HEK293 (cell line): Measurements from ENCODE around the gene EPS8.

Experiments
- CTCF ChIA-PET: fragments of 350-600 bp; formaldehyde crosslinking; extraction: SDS; loops from one replicate; lab custom pipeline; 2021; ENCODE audit warnings: antibody characterized with exemption; lab: Yijun Ruan, JAX
- POLR2A ChIA-PET: fragments of 300-600 bp; formaldehyde crosslinking; extraction: SDS; loops from one replicate; lab custom pipeline; 2020; ENCODE audit warnings: antibody characterized with exemption, inconsistent platforms; lab: Yijun Ruan, JAX
- H3K27ac ChIP-seq: fragments of 200-500 bp; sonication (Bioruptor generic); 2 replicates; pipeline ENCODE4 v1.5.1; 2014; ENCODE audit warnings: low read depth, low read length, control low read depth, inconsistent platforms; ENCODE audit errors: extremely low read depth
- H3K36me3 ChIP-seq, 2 experiments: fragments of 200-500 bp in 1 of 2; sonication (Bioruptor generic) in 1 of 2; 1 replicate in 1 of 2; 2 replicates in 1 of 2; pipeline ENCODE4 v1.5.1; 2014 to 2017; ENCODE audit warnings: inconsistent platforms in 2 of 2, low read length in 2 of 2; ENCODE audit not compliant: control insufficient read depth in 2 of 2, insufficient read depth in 1 of 2
- H3K4me1 ChIP-seq: fragments of 200-500 bp; sonication (Bioruptor generic); 2 replicates; pipeline ENCODE4 v1.5.1; 2014; ENCODE audit warnings: mild to moderate bottlenecking, low read length, inconsistent platforms; ENCODE audit not compliant: control insufficient read depth, insufficient read depth
- H3K4me3 ChIP-seq: 2 replicates; pipeline ENCODE4 v1.5.1; 2011; ENCODE audit warnings: low read depth, mild to moderate bottlenecking, control low read depth, low read length, moderate library complexity
- H3K9me3 ChIP-seq: fragments of 200-500 bp; sonication (Bioruptor generic); 2 replicates; pipeline ENCODE4 v1.5.1; 2014; ENCODE audit warnings: low read depth, low read length, inconsistent platforms; ENCODE audit not compliant: control insufficient read depth, insufficient read depth
- GLI4 ChIP-seq: fragments of 450-650 bp; formaldehyde crosslinking; IDR thresholded peaks from 2 replicates; pipeline ENCODE4 v1.5.1; 2016; ENCODE audit warnings: missing biosample characterization, missing genetic modification characterization
- GLIS2 ChIP-seq: fragments of 450-650 bp; formaldehyde crosslinking; IDR thresholded peaks from 2 replicates; pipeline ENCODE4 v1.5.1; 2016; ENCODE audit warnings: missing biosample characterization, missing genetic modification characterization
- KLF10 ChIP-seq: fragments of 450-650 bp; IDR thresholded peaks from 2 replicates; pipeline ENCODE4 v1.5.1; 2018; ENCODE audit warnings: missing biosample characterization, mild to moderate bottlenecking, missing genetic modification characterization
- MZF1 ChIP-seq: fragments of 450-650 bp; formaldehyde crosslinking; IDR thresholded peaks from 2 replicates; pipeline ENCODE4 v1.5.1; 2017; ENCODE audit warnings: missing biosample characterization, missing genetic modification characterization, borderline replicate concordance
- PBX3 ChIP-seq: sonication (generic); formaldehyde crosslinking; IDR thresholded peaks from 2 replicates; pipeline ENCODE4 v1.8.1; 2022; ENCODE audit warnings: mild to moderate bottlenecking, moderate library complexity, missing genetic modification reagents
- YY2 ChIP-seq: fragments of 450-650 bp; formaldehyde crosslinking; IDR thresholded peaks from 2 replicates; pipeline ENCODE4 v1.5.1; 2016; ENCODE audit warnings: missing biosample characterization, missing genetic modification characterization
- ZBTB21 ChIP-seq: fragments of 450-650 bp; formaldehyde crosslinking; IDR thresholded peaks from 2 replicates; pipeline ENCODE4 v1.5.1; 2017; ENCODE audit warnings: missing biosample characterization, missing genetic modification characterization
- ZNF138 ChIP-seq: fragments of 450-650 bp; formaldehyde crosslinking; IDR thresholded peaks from 2 replicates; pipeline ENCODE4 v1.5.1; 2016; ENCODE audit warnings: missing biosample characterization, missing genetic modification characterization, borderline replicate concordance
- ZNF146 ChIP-seq: fragments of 450-650 bp; formaldehyde crosslinking; IDR thresholded peaks from 2 replicates; pipeline ENCODE4 v1.5.1; 2016; ENCODE audit warnings: missing biosample characterization, missing genetic modification characterization
- ZNF157 ChIP-seq: fragments of 450-650 bp; formaldehyde crosslinking; IDR thresholded peaks from 2 replicates; pipeline ENCODE4 v1.5.1; 2016; ENCODE audit warnings: missing biosample characterization, missing genetic modification characterization
- ZNF174 ChIP-seq: fragments of 450-650 bp; formaldehyde crosslinking; IDR thresholded peaks from 2 replicates; pipeline ENCODE4 v1.5.0; 2017; ENCODE audit warnings: missing biosample characterization, mild to moderate bottlenecking, missing genetic modification characterization
- ZNF18 ChIP-seq: fragments of 450-650 bp; formaldehyde crosslinking; IDR thresholded peaks from 2 replicates; pipeline ENCODE4 v1.5.1; 2016; ENCODE audit warnings: missing biosample characterization, missing genetic modification characterization
- ZNF211 ChIP-seq: fragments of 450-650 bp; formaldehyde crosslinking; IDR thresholded peaks from 2 replicates; pipeline ENCODE4 v1.5.1; 2016; ENCODE audit warnings: low read depth, missing biosample characterization, missing genetic modification characterization
- ZNF248 ChIP-seq: fragments of 450-650 bp; formaldehyde crosslinking; IDR thresholded peaks from 2 replicates; pipeline ENCODE4 v1.5.1; 2017; ENCODE audit warnings: missing biosample characterization, missing genetic modification characterization
- ZNF350 ChIP-seq: fragments of 450-650 bp; formaldehyde crosslinking; IDR thresholded peaks from 2 replicates; pipeline ENCODE4 v1.5.0; 2017; ENCODE audit warnings: missing biosample characterization, mild to moderate bottlenecking, missing genetic modification characterization
- ZNF48 ChIP-seq: fragments of 450-650 bp; formaldehyde crosslinking; IDR thresholded peaks from 2 replicates; pipeline ENCODE4 v1.5.1; 2016; ENCODE audit warnings: missing biosample characterization, missing genetic modification characterization
- ZNF596 ChIP-seq: fragments of 450-650 bp; IDR thresholded peaks from 2 replicates; pipeline ENCODE4 v1.5.0; 2018; ENCODE audit warnings: missing biosample characterization, mild to moderate bottlenecking, missing genetic modification characterization, moderate library complexity
- ZNF629 ChIP-seq: fragments of 450-650 bp; formaldehyde crosslinking; IDR thresholded peaks from 2 replicates; pipeline ENCODE4 v1.5.1; 2017; ENCODE audit warnings: missing biosample characterization, missing genetic modification characterization
- ZNF658 ChIP-seq: fragments of 450-650 bp; formaldehyde crosslinking; IDR thresholded peaks from 2 replicates; pipeline ENCODE4; 2016; ENCODE audit warnings: missing biosample characterization, missing genetic modification characterization
- TF ChIP-seq, protein P1 (sequence below): fragments of 450-650 bp; formaldehyde crosslinking; IDR thresholded peaks from 2 replicates; pipeline ENCODE4 v1.5.1; 2016; ENCODE audit warnings: missing biosample characterization, missing genetic modification characterization
- TF ChIP-seq, protein P2 (sequence below): fragments of 450-650 bp; formaldehyde crosslinking; IDR thresholded peaks from 2 replicates; pipeline ENCODE4 v1.5.1; 2016; ENCODE audit warnings: missing biosample characterization, missing genetic modification characterization, borderline replicate concordance
- TF ChIP-seq, protein P3 (sequence below): fragments of 450-650 bp; formaldehyde crosslinking; IDR thresholded peaks from 2 replicates; pipeline ENCODE4 v1.5.1; 2016; ENCODE audit warnings: missing biosample characterization, missing genetic modification characterization
- TF ChIP-seq, protein P4 (sequence below): fragments of 450-650 bp; IDR thresholded peaks from 2 replicates; pipeline ENCODE4 v1.5.1; 2018; ENCODE audit warnings: missing biosample characterization, missing genetic modification characterization

Gene EPS8

DNA sequence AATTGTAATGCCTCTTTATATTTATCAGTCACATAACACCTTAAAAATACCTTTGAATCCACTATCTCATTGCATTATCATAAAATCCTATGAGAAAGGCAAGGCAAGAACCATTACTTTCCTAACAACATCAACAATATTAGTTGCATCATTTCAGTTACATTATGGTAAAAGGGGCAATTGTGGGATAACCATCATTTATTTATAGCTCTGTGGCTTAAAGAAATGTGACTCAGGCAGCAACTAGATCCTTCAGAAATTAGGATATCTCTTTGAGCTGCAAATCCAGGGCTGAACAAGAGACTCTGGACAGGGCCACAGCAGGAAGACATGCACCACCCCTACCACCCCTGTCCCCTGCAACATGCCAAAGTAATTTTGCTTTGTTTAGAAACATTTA lies 36.4 kb downstream of the EPS8 start:
- POLR2A ChIA-PET: no interaction called here
- no peak for TF ChIP-seq ZNF629 (tag by site-specific recombination)
- TF ChIP-seq, protein P1, sequence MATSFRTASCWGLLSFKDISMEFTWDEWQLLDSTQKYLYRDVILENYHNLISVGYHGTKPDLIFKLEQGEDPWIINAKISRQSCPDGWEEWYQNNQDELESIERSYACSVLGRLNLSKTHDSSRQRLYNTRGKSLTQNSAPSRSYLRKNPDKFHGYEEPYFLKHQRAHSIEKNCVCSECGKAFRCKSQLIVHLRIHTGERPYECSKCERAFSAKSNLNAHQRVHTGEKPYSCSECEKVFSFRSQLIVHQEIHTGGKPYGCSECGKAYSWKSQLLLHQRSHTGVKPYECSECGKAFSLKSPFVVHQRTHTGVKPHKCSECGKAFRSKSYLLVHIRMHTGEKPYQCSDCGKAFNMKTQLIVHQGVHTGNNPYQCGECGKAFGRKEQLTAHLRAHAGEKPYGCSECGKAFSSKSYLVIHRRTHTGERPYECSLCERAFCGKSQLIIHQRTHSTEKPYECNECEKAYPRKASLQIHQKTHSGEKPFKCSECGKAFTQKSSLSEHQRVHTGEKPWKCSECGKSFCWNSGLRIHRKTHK (tag by site-specific recombination): no peak
- TF ChIP-seq ZNF248 (tag by site-specific recombination): no peak
- TF ChIP-seq, protein P2, sequence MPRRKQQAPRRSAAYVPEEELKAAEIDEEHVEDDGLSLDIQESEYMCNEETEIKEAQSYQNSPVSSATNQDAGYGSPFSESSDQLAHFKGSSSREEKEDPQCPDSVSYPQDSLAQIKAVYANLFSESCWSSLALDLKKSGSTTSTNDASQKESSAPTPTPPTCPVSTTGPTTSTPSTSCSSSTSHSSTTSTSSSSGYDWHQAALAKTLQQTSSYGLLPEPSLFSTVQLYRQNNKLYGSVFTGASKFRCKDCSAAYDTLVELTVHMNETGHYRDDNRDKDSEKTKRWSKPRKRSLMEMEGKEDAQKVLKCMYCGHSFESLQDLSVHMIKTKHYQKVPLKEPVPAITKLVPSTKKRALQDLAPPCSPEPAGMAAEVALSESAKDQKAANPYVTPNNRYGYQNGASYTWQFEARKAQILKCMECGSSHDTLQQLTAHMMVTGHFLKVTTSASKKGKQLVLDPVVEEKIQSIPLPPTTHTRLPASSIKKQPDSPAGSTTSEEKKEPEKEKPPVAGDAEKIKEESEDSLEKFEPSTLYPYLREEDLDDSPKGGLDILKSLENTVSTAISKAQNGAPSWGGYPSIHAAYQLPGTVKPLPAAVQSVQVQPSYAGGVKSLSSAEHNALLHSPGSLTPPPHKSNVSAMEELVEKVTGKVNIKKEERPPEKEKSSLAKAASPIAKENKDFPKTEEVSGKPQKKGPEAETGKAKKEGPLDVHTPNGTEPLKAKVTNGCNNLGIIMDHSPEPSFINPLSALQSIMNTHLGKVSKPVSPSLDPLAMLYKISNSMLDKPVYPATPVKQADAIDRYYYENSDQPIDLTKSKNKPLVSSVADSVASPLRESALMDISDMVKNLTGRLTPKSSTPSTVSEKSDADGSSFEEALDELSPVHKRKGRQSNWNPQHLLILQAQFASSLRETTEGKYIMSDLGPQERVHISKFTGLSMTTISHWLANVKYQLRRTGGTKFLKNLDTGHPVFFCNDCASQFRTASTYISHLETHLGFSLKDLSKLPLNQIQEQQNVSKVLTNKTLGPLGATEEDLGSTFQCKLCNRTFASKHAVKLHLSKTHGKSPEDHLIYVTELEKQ (tag by site-specific recombination): no peak
- TF ChIP-seq ZNF596: no peak
- TF ChIP-seq GLI4 (tag by site-specific recombination): no peak
- no peak for TF ChIP-seq ZNF174
- no peak for TF ChIP-seq ZNF350
- no peak for TF ChIP-seq YY2 (tag by site-specific recombination)
- no peak for TF ChIP-seq ZNF18 (tag by site-specific recombination)
- no peak for TF ChIP-seq ZNF211 (tag by site-specific recombination)
- TF ChIP-seq PBX3 (CRISPR knock-in tag): no peak
- no peak for TF ChIP-seq ZNF48 (tag by site-specific recombination)
- Histone ChIP-seq H3K4me1 (no peaks in the 10 kb centered on the region), H3K36me3 (no peaks in the 10 kb centered on the region), H3K27ac (no peak overlapping the region), H3K4me3 (no peak overlapping the region), H3K9me3 (no peaks in the 10 kb centered on the region)
- CTCF ChIA-PET: interaction anchor here (0.5 kb wide), 1 partner anchor 119 kb away, joined by 4 read pairs; no protein-coding TSS in a partner anchor

DNA sequence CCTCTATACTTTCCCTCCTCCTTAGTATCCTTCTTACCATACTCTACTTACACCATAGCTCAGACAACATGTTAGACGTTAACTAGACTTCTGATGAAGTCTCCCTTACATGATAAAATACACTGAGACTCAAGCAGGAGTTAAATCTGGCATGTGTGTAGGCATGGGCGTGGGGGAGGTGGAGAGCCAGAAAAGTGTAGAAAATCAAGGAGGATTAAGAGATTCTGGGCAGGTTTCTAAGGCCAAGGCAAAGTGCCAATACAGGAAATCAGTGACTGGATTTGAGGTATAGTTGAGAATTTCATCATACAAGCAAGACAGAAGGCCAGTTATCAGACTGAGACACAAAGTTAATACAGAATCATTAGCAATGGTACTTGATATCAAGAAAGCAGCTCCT lies 37.4 kb downstream of the EPS8 start:
- ChIA-PET CTCF (interaction anchor here (0.5 to 1.5 kb wide), 4 partner anchors 17 to 524 kb away, joined by 3 read pairs; no protein-coding TSS in a partner anchor), POLR2A (no interaction called here)
- Histone ChIP-seq H3K27ac (no peak overlapping the region), H3K9me3 (no peaks in the 10 kb centered on the region), H3K36me3 (no peaks in the 10 kb centered on the region), H3K4me1 (no peaks in the 10 kb centered on the region), H3K4me3 (no peak overlapping the region)
- TF ChIP-seq ZBTB21 (no peak), ZNF658 (no peak), ZNF350 (no peak), KLF10 (tag by site-specific recombination) (no peak), MZF1 (tag by site-specific recombination) (no peak), ZNF138 (no peak), ZNF248 (tag by site-specific recombination) (no peak), GLIS2 (tag by site-specific recombination) (no peak), ZNF146 (tag by site-specific recombination) (no peak), ZNF157 (no peak)
- TF ChIP-seq, protein P3, sequence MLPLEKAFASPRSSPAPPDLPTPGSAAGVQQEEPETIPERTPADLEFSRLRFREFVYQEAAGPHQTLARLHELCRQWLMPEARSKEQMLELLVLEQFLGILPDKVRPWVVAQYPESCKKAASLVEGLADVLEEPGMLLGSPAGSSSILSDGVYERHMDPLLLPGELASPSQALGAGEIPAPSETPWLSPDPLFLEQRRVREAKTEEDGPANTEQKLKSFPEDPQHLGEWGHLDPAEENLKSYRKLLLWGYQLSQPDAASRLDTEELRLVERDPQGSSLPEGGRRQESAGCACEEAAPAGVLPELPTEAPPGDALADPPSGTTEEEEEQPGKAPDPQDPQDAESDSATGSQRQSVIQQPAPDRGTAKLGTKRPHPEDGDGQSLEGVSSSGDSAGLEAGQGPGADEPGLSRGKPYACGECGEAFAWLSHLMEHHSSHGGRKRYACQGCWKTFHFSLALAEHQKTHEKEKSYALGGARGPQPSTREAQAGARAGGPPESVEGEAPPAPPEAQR (tag by site-specific recombination): no peak
- TF ChIP-seq, protein P4, sequence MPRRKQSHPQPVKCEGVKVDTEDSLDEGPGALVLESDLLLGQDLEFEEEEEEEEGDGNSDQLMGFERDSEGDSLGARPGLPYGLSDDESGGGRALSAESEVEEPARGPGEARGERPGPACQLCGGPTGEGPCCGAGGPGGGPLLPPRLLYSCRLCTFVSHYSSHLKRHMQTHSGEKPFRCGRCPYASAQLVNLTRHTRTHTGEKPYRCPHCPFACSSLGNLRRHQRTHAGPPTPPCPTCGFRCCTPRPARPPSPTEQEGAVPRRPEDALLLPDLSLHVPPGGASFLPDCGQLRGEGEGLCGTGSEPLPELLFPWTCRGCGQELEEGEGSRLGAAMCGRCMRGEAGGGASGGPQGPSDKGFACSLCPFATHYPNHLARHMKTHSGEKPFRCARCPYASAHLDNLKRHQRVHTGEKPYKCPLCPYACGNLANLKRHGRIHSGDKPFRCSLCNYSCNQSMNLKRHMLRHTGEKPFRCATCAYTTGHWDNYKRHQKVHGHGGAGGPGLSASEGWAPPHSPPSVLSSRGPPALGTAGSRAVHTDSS (tag by site-specific recombination): no peak
